Adrenal gland (tissue), 5 donors: Measurements from ENCODE around the gene RBMS1.

Source experiments
- CTCF ChIP-seq, 6 experiments: fragments of 450-650 bp in 4 of 6; fragments of 200-600 bp in 2 of 6; sonication (generic) in 1 of 6; IDR thresholded peaks; 1 replicate in 5 of 6; 2 replicates in 1 of 6; pipeline versions ENCODE4 v1.5.1 to v1.8.0; 2016 to 2021; ENCODE audit warnings: antibody characterized with exemption in 6 of 6, mild to moderate bottlenecking in 2 of 6, moderate library complexity in 1 of 6
- POLR2A ChIP-seq, 2 donors: fragments of 450-650 bp; IDR thresholded peaks; one replicate each; pipeline ENCODE4 v1.6.1; 2017; ENCODE audit warnings: antibody characterized with exemption in 2 of 2, mild to moderate bottlenecking in 2 of 2, moderate library complexity in 1 of 2
- donor health status: DM: no; HTN: no; CAD: no.

- no peak for TF ChIP-seq CTCF (IDR thresholded peaks at IDR 0.05)
- no peak for TF ChIP-seq POLR2A (IDR thresholded peaks at IDR 0.05)
Measured at GRCh38 chr2:160306985-160307384, 186.6 kb downstream of the RBMS1 start.
